ENCODE measurements around the gene HIVEP3.

GRCh38 chr1:41840592-41841246 lies 78.0 kb downstream of the HIVEP3 start:
- TF ChIP-seq, protein P1, sequence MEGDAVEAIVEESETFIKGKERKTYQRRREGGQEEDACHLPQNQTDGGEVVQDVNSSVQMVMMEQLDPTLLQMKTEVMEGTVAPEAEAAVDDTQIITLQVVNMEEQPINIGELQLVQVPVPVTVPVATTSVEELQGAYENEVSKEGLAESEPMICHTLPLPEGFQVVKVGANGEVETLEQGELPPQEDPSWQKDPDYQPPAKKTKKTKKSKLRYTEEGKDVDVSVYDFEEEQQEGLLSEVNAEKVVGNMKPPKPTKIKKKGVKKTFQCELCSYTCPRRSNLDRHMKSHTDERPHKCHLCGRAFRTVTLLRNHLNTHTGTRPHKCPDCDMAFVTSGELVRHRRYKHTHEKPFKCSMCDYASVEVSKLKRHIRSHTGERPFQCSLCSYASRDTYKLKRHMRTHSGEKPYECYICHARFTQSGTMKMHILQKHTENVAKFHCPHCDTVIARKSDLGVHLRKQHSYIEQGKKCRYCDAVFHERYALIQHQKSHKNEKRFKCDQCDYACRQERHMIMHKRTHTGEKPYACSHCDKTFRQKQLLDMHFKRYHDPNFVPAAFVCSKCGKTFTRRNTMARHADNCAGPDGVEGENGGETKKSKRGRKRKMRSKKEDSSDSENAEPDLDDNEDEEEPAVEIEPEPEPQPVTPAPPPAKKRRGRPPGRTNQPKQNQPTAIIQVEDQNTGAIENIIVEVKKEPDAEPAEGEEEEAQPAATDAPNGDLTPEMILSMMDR (IDR thresholded peaks at IDR 0.05) = no peak
- TF ChIP-seq POLR2A (IDR thresholded peaks at IDR 0.05) = no peak

All from esophagus squamous epithelium (tissue), 4 donors.